GM21528 (cell line): ENCODE data around the gene THSD4.

Source experiments
- ATAC-seq: cut with Tn5 transposase; IDR thresholded peaks from one replicate; pipeline ENCODE4 v1.9.1; 2021; ENCODE audit warnings: mild to moderate bottlenecking, moderate library complexity; ENCODE audit not compliant: unreplicated experiment, low FRiP score

The THSD4 gene

DNA sequence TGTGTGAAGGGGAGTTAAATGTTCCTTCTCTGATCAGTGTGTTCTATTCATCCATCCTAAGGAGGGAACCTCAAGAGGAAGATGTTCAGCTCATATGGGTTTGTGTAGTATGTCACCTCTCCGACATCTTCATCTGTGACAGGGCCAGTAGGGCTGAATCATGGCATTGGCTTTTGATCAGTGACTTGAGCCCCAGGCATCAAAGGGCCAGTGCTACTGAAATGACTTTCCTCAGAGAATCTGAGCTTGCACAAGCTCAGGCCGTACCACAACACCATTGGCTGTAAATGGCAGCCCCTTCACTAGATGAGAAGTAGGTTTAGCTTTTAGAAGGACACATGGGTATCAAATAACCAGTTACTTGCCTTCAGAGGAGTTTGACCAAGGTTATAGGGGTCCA is 511.9 kb downstream of the THSD4 start:
- no peak for ATAC-seq

DNA sequence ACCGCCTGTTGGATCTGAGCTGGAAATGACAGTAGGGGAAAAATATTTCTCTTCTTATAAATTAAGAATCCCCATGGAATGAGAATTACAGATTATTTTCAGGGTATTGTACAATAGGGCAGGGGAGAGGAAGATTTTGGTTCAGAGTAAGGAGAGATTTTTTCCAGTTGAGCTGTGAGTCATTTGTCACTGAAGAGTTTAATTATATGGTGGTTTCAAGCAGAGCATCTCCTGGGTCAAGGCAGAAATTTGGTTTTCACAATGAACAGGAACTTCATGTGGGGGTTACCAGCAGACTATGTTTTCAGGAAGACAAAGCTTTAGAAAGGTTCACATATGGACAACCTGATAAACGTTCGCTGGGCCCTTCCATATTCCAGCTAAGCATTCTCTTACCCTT is 512.3 kb downstream of the THSD4 start:
- ATAC-seq = no peak

DNA sequence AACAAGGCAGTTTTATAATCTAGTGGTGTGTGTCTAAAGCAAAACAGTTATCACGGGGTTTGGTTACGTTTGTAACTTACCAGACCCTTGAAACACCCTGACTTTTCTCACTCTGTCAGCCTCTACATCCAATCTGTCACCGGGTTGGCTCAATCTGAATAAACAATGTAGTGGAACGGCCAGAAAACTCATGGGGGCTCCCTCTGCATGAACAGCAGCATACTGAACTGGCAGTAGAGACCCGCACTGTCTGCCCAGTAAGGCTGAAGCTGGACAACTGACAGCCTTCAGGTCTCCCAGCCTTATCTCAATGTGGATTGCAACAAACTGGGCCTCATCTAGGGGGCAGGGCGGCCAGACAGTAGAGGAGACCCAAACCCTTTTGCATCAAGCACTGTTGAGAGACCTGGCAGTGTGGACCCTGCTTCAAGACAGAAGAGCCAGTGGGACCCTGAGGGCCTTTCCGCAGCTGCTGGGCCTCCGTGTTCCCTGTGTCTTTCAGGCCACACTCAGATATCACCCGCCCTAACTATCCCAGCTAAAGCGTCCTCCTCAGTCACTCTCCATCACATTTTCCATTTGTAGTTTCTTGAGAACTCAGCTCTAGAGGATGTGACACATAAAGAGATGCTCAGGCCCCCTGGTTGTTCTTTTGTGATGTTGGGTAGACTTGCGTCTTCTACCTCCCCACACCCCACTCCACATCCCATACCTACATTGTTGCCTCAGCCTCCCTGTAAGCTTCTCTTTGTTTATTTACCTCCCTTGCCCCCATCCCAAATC is 513.9 kb downstream of the THSD4 start:
- ATAC-seq = no peak

DNA sequence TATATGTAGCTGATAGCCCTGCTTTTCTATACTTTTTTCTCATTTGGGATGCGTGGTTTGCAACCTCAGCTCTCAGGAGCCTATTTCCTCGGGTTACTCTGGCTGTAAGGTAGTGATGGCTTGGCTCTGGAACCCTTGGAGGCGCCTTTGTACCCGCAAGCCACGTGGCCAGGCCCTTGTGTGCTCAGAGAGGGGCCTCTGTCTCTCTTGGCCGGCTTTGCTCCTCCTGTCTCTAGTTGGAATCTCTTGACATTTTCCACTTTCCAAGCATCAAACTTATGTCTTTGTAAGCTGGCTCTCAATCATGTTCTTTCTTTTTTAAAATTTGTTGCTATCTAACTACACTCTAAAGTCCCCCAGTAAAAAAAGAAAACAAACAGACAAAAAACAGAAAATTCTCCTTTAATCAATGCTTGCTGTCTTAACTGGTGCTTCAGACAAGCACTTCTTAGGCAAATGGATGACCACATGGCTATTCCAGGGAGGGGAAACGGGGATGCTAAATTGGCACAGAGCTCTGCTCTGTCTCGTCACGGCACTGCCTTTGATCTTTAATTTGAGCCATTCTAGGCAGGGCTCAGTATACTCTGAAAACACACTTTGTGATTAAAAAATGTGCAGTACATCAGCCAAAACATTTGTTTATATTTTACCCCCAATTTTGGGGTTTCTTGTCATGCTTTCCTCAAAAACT is 514.7 kb downstream of the THSD4 start:
- ATAC-seq = no peak

DNA sequence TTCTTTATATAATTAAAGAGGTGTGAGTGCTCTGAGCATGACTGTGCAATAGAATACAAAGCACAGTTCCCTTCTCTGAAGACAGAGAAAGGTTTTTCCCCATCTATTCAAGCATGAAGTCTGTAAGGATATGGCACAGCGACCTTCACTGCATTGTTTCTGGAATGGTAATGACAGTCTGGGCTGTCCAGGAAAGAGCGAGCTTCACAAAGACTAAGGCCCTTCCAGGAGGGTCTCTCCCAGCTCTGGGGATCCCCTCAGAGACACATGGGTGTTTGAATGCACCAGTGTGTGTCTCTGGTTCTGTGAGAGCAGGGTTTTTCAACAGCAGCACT is 515.2 kb downstream of the THSD4 start:
- no peak for ATAC-seq

- ATAC-seq = no peak
Observed at GRCh38 chr15:71632576-71633195, 517.4 kb downstream of the THSD4 start.

- no peak for ATAC-seq
Observed at GRCh38 chr15:71634820-71635560, 519.7 kb downstream of the THSD4 start.

DNA sequence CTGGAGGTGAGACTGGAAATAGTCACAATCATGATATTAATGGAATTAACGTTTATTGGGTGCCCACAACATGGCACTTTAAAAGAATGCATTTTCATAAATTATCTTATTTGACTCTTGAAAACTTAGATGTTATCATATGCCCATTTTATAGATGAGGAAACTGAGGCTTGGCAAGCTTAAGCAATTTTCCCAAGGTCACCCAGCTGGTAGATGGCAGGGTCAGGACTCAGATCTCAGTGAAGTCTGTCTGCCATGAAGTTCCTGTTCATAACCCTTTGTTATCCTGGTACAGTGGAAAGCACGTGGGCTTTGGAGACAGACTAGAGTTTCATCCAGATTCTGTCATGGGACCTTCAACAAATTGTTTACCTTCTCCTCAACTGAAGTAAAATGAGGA is 520.5 kb downstream of the THSD4 start:
- no peak for ATAC-seq

DNA sequence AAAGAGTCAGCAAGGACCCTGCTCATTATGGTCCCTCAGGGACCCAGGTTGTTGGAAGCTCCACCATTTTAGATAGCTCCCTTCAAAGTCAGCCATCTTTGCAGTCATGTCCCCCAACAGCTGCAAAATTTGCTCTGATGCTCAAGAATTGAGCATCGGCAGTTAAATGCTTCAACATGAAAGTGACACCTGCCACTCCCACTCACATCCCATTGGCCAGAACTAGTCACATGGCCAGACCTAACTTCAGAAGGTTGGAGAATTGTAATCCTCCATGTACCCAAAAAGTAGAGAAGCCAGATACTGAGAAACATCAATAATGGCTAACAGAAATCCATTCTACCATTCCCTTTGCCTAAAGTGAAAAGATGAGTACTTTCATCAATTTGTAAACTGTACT is 523.6 kb downstream of the THSD4 start:
- no peak for ATAC-seq

- no peak for ATAC-seq
Observed at GRCh38 chr15:71639471-71639870, 524.2 kb downstream of the THSD4 start.

DNA sequence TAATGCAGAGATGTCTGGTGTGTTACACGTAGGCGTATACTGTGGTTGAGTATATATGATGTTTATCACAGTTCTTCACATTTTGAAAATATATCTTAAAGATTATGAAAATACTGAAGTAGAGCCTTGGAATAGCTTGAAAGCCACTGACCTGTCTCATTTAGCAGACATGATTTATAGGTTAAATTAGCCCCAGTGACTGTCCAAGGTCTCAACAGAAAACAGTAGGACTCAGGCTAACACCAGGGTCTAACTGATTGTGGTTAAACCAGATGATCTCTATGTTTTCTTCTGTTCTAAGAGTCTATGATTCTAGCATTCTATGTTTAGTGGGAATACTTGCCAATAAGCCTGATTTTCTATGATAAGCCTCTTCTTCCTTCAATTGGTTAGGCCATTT is 528.6 kb downstream of the THSD4 start:
- no peak for ATAC-seq

DNA sequence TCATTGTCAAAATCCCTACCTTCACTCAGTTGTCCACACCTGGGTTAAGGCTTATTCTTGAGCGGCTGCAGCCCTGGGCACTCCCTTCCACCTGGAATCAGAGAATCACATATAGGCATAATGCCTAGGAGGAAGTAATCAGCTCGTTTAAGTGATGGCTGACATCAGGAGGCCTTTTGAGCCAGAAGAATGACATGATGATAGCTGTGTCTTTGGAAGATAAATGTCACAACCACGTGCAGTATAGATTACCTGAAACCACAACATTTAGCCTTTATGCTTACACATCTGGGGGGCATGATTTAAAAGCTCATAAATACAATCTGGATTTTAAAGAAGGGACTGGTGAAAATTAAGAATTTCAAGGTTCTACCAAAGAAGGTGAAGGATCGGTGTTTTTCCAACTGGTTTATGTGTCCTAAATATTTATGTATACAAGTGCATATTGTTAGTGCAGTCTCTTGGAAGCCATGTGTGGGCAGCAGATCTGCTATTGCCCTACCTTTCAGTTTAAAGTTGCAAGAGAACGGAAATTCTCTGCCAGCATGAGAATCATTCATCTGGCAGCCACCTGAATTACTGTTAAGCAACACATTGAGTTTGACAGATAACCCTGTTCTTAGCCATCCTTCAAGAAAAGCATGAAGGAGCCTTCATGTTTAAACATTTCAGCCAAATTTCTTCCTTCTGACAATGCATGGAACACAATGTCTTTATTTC is 531.7 kb downstream of the THSD4 start:
- no peak for ATAC-seq

DNA sequence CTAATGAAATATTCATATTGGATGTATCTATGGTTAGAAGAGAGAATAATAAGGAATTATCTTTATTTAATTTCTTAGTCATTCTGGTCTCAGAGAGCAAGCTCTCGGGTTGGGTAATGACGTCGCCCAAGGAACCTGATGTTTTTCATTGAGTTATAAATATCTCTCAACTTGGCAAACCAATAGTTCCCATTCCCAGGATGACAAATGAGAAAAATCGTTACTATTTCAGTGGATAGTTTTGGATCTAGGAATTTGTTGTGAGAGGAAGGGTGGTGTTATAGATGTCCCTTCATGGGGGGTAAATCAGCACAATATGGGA is 532.2 kb downstream of the THSD4 start:
- no peak for ATAC-seq

DNA sequence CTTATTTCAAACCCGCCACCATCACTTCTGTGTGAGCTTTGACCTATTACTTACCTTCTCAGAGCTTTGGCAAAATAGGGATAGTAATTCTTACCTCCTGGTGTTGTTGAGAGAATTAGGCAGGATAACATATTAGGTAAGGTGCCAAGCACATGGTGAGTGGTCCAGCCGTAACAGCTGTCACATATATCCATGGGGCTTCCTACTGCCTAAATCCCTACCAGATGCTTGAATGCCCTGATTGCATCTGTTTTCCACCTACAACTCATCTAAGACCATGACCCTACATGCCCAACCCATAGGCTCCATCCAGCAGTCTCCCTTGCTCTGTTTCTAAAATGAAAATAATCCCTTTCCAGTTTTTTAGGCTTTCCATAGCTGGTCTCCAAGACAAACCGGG is 532.8 kb downstream of the THSD4 start:
- no peak for ATAC-seq

- no peak for ATAC-seq
Observed at GRCh38 chr15:71649894-71650293, 534.6 kb downstream of the THSD4 start.

- no peak for ATAC-seq
Observed at GRCh38 chr15:71650603-71651002, 535.3 kb downstream of the THSD4 start.

DNA sequence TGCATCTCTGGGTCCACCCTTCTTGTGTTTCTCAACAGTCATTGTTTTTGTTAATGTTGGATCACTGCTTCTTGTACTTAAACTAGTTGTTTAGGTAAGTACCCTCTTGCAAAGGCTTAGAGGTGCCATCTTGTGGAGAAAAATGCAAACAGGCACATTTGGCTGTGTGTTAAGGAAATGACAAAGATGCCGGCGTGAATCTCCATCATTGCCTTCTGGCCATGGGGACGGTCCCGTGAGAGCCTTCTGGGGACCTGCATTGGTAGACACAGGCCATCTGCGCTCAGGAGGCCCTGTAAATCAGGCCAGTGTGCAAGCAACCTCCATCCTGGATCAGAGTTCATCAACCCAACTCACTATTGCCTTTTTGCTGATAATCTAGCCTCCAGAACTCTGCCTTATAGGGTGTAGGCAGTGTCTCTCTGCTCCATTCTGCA is 536.5 kb downstream of the THSD4 start:
- ATAC-seq = no peak

GRCh38 chr15:71654042-71654719 is 538.9 kb downstream of the THSD4 start:
- no peak for ATAC-seq

DNA sequence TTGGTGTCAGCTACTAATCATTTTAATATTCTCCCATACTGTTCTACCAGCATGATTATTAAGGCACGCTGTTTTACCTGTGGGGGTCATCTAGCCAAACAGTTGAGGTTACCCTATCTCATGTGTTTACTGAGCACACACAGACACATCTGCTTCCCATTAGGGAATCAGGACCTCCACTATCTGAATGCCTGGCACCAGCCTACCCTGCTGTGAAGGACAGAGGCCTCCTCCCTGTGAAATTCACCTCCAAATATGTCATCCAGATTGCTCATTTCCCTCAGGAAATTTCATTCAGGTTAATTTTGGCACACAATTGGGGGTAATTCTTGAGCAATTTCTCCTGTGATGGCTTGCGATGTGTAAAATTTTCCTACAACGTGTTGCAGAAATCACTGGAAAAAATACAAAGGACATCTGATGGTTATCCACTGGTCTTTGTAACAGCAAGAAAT is 539.5 kb downstream of the THSD4 start:
- ATAC-seq = no peak

GRCh38 chr15:71656425-71656824 is 541.2 kb downstream of the THSD4 start:
- no peak for ATAC-seq
